ENCODE results near the gene WFIKKN1. TPM values are rescaled to one million over a fixed set of nuclear protein-coding genes. Genes with fewer than 3 reads are reported as not detected.

Gene WFIKKN1
- total RNA-seq, 1 donor from 2014 or later: 8.5 TPM

- H3K4me3 Mint-ChIP-seq: peak overlapping the region; percentile 57
Measured at GRCh38 chr16:621526-622105, 9.2 kb upstream of the WFIKKN1 start.

DNA sequence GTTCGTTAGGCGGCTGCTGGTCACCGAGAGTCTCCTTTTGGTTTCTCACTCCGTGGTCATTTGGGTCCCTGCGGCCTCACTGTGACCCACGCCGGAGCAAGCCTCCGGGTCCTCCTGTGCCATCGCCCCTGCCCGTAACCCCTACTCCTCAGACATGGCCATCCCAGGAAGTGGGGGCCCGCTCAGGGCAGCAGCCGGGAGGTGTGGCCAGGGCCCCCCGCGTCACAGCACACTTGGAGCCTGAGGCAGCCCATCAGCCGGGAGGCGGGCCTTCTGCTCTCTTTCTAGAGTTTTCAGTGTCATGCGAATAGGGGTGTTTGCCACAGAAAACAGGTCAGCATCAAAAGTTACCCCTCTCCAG, 7.9 kb upstream of the WFIKKN1 start:
- H3K27me3 Mint-ChIP-seq (ENCODE audit: low read depth): no peaks in the 10 kb centered on the region
- no peak for TF ChIP-seq CTCF (conservative IDR thresholded peaks at IDR 0.05)
- no peaks in the 10 kb centered on the region for H3K9me3 Mint-ChIP-seq
- H3K4me1 Mint-ChIP-seq: peaks cover 15% of the 10 kb centered on the region
- no peak overlapping the region for H3K4me3 Mint-ChIP-seq
- DNase-seq (ENCODE audit: low read depth, low spot score): no peak
- H3K36me3 Mint-ChIP-seq (ENCODE audit: low read depth): no peaks in the 10 kb centered on the region
- H3K27ac Mint-ChIP-seq (ENCODE audit: unreplicated experiment): no peak overlapping the region

More at GRCh38 chr16:621526-622105, 9.2 kb upstream of the WFIKKN1 start:
- Mint-ChIP-seq H3K4me1 (peaks cover 15% of the 10 kb centered on the region), H3K27ac (ENCODE audit: unreplicated experiment) (peak overlapping the region; percentile 35), H3K9me3 (no peaks in the 10 kb centered on the region), H3K27me3 (ENCODE audit: low read depth) (no peaks in the 10 kb centered on the region), H3K36me3 (ENCODE audit: low read depth) (no peaks in the 10 kb centered on the region)
- TF ChIP-seq CTCF (conservative IDR thresholded peaks at IDR 0.05): no peak
- DNase-seq (ENCODE audit: low read depth, low spot score): no peak

- Mint-ChIP-seq H3K9me3 (no peaks in the 10 kb centered on the region), H3K36me3 (ENCODE audit: low read depth) (peaks cover 3% of the 10 kb centered on the region), H3K4me3 (no peak overlapping the region), H3K27ac (ENCODE audit: unreplicated experiment) (no peak overlapping the region), H3K4me1 (peaks cover 24% of the 10 kb centered on the region), H3K27me3 (ENCODE audit: low read depth) (no peaks in the 10 kb centered on the region)
- DNase-seq (ENCODE audit: low read depth, low spot score): no peak
- no peak for TF ChIP-seq CTCF (conservative IDR thresholded peaks at IDR 0.05)
Measured at GRCh38 chr16:624526-625070, 6.2 kb upstream of the WFIKKN1 start.

- peaks cover 3% of the 10 kb centered on the region for H3K36me3 Mint-ChIP-seq (ENCODE audit: low read depth)
- H3K27me3 Mint-ChIP-seq (ENCODE audit: low read depth): peaks cover 2% of the 10 kb centered on the region
- peaks cover 30% of the 10 kb centered on the region for H3K4me1 Mint-ChIP-seq
- TF ChIP-seq CTCF (conservative IDR thresholded peaks at IDR 0.05): no peak
- H3K27ac Mint-ChIP-seq (ENCODE audit: unreplicated experiment): no peak overlapping the region
- no peaks in the 10 kb centered on the region for H3K9me3 Mint-ChIP-seq
- no peak overlapping the region for H3K4me3 Mint-ChIP-seq
- DNase-seq (ENCODE audit: low read depth, low spot score): no peak
Measured at GRCh38 chr16:625117-625976, 5.4 kb upstream of the WFIKKN1 start.

- Mint-ChIP-seq H3K27me3 (ENCODE audit: low read depth) (peaks cover 2% of the 10 kb centered on the region), H3K36me3 (ENCODE audit: low read depth) (peaks cover 3% of the 10 kb centered on the region), H3K4me3 (peak overlapping the region; percentile 54)
Measured at GRCh38 chr16:625977-626765, 4.6 kb upstream of the WFIKKN1 start.

More at GRCh38 chr16:625977-626765, 4.6 kb upstream of the WFIKKN1 start:
- DNase-seq (ENCODE audit: low read depth, low spot score): no peak
- Mint-ChIP-seq H3K9me3 (no peaks in the 10 kb centered on the region), H3K4me1 (peaks cover 30% of the 10 kb centered on the region), H3K27ac (ENCODE audit: unreplicated experiment) (no peak overlapping the region)
- TF ChIP-seq CTCF (conservative IDR thresholded peaks at IDR 0.05): no peak

Data from neural crest cell (in vitro differentiated cells).